GM19099 (cell line): ENCODE measurements around the gene VAMP7.

ENCODE experiments used
- POLR2A ChIP-seq: IDR thresholded peaks from 3 replicates; pipeline ENCODE4 v1.6.1; 2011; ENCODE audit warnings: low read depth; ENCODE audit not compliant: insufficient read length; ENCODE audit errors: extremely low read depth

VAMP7 gene

DNA sequence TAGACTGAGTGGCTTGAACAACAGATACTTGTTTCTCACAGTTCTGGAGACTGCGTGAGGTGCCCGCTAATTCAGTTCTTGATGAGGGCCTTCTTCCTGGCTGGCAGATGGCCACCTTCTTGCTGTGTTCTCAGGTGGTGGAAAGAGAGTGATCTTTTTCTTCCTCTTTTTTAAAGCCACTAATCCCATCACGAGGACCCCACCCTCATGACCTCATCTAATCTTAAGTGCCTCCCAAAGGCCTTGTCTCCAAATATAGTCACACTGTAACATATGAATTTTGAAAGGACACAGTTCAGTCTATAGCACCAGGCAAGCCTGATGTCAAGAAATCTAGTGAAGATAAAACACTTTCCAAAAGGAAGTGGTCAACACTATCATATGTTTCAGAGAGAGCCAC, 12.4 kb downstream of the VAMP7 start:
- no peak for TF ChIP-seq POLR2A

GRCh38 chrX:155896512-155896911, 15.4 kb downstream of the VAMP7 start:
- no peak for TF ChIP-seq POLR2A

GRCh38 chrX:155899366-155899765, 18.2 kb downstream of the VAMP7 start:
- no peak for TF ChIP-seq POLR2A

- no peak for TF ChIP-seq POLR2A
These were observed 19.6 kb downstream of the VAMP7 start for GRCh38 chrX:155900765-155901164.

GRCh38 chrX:155923200-155923599, 42.1 kb downstream of the VAMP7 start:
- TF ChIP-seq POLR2A: no peak

GRCh38 chrX:155938132-155938531, 57.0 kb downstream of the VAMP7 start:
- TF ChIP-seq POLR2A: no peak

DNA sequence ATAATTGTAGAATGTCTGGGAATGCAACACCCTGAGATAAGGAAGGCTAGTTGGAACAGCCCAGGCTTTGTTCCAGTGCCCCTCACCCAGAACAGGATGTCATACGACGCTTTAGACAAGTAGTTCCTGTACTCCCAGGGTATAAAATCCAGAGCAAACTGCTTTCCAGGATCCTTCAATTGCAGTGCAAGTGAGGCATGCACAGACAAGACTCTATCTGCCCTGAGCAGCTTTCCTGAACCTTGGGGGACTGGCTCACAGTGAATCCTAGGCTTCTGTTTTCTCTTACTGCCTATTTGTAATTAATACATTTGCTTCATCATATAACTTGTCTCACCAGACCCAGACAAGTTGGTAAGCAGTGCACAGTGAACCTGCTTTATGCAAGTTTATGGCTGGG, 68.0 kb downstream of the VAMP7 start:
- no peak for TF ChIP-seq POLR2A

GRCh38 chrX:155951237-155951789, 70.2 kb downstream of the VAMP7 start:
- TF ChIP-seq POLR2A: no peak

DNA sequence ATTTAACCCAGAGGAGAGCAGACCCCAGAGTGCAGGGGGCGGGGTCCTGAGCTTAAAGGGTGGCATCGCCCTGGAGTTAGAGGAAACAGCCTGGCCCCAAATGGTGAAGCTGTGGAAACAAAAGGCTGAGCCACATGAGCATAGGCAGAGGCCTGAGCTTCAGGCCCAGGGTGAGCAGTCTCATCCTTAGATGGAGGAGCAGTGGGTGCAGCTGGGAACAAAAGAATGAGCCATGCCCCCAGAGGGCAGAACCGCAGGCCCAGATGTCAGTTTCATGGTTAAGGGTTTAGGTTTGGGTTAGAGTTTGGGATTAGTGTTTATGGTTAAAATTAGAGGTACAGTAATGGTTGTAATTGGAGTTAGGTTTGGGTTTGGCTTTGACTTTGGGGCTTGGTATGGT, 71.9 kb downstream of the VAMP7 start:
- TF ChIP-seq POLR2A: no peak

- no peak for TF ChIP-seq POLR2A
These were observed 73.6 kb downstream of the VAMP7 start for GRCh38 chrX:155954793-155955192.

- no peak for TF ChIP-seq POLR2A
These were observed 75.0 kb downstream of the VAMP7 start for GRCh38 chrX:155956099-155956498.

- no peak for TF ChIP-seq POLR2A
These were observed 75.5 kb downstream of the VAMP7 start for GRCh38 chrX:155956649-155957048.

DNA sequence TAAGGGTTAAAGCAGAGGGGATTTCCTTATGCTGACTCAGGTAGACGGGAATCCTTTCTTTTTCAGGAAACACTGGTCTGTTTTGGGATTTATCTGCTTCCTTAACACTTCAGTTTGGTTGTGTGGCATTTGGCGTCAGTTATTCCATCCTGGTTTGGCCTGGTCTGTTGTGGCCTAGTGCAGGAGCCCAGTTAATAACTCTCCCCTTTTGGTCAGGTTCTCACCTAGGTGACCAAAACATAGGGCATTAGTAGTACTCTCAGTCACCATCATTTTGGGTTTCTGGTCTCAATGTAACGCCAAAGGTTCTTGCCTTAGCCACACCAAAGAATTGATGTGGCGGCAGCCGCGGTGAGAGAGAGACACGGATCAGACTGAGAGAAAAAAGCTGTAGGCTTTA, 76.7 kb downstream of the VAMP7 start:
- no peak for TF ChIP-seq POLR2A

DNA sequence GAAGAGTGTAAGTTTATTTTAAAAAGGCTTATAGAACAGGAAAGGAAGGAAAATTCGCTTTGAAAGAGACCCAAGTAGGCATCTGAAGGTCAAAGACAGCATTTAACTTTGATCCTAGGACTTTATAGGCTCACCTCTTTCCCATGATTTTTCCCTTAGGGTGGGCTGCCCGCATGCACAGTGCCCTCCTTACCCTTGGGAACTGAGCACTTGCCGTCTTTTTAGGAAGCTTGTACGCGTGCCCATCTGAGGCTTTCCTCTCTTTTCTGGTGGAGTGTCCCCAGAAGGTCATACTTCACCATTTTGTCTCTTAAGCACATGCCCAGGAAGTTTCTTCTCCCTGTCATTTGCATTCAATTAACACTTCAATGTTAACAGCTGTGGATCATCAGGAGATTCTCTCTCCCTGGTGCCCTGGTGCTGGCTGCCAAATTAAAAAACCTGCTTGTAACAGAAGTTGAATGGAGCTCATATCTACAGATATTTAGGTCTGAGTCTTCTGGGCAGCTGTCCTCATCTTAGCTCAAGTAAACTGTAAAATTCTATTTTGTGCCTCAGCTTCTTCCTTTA, 78.0 kb downstream of the VAMP7 start:
- TF ChIP-seq POLR2A: no peak

DNA sequence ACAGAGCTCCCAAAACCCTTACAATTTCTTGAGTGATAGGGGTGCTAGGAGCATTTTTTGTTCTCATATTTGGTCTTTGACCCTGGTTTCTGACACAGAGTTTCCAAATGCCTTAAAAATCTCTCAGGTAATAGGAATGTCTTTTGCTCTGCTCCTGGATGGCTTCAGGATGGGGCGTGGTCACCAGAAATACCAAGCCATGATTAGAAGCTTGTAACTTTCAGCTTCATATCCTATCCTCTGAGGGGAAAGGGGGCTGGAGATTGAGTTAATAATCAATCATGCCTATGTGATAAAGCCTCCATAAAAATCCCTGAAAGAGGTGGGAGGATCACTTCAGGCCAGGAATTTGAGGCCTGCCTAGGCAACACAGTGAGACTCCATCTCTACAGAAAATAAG, 81.8 kb downstream of the VAMP7 start:
- no peak for TF ChIP-seq POLR2A

GRCh38 chrX:155966876-155967275, 85.7 kb downstream of the VAMP7 start:
- TF ChIP-seq POLR2A: no peak
